HEK293 (cell line): Measurements from ENCODE around the gene ZSWIM7.

Source experiments
- ATF2 ChIP-seq: fragments of 450-650 bp; formaldehyde crosslinking; IDR thresholded peaks from 2 replicates; pipeline ENCODE4 v1.5.1; 2016; ENCODE audit warnings: missing biosample characterization, missing genetic modification characterization, low read depth
- TSHZ1 ChIP-seq: fragments of 450-650 bp; formaldehyde crosslinking; IDR thresholded peaks from 2 replicates; pipeline ENCODE4 v1.5.1; 2016; ENCODE audit warnings: missing biosample characterization, missing genetic modification characterization, borderline replicate concordance
- ZNF19 ChIP-seq: fragments of 450-650 bp; formaldehyde crosslinking; IDR thresholded peaks from 2 replicates; pipeline ENCODE4; 2016; ENCODE audit warnings: missing biosample characterization, missing genetic modification characterization, low read depth
- ZNF398 ChIP-seq: fragments of 450-650 bp; formaldehyde crosslinking; IDR thresholded peaks from 2 replicates; pipeline ENCODE4 v1.5.1; 2017; ENCODE audit warnings: missing biosample characterization, missing genetic modification characterization
- ZNF707 ChIP-seq: fragments of 450-650 bp; formaldehyde crosslinking; IDR thresholded peaks from 2 replicates; pipeline ENCODE4 v1.5.1; 2016; ENCODE audit warnings: missing biosample characterization, missing genetic modification characterization

- TF ChIP-seq ZNF19 (tag by site-specific recombination), result no peak
- no peak for TF ChIP-seq ZNF398 (tag by site-specific recombination)
- TF ChIP-seq TSHZ1 (tag by site-specific recombination), result no peak
- TF ChIP-seq ZNF707, result no peak
- no peak for TF ChIP-seq ATF2
Observed at GRCh38 chr17:15978606-15979005, 20.9 kb downstream of the ZSWIM7 start.
